T-cell (primary cell): ENCODE data around the gene CAMK2D. TPM values are rescaled to one million over a fixed set of nuclear protein-coding genes. Genes with fewer than 3 reads are reported as not detected.
"Not testable (repeated sequence)": the region's sequence is repeated elsewhere in the genome, so short reads cannot be mapped to it uniquely, and the experiment has no call there.

Source experiments
- ATAC-seq, 4 experiments: fragments of 200-7000 bp in 3 of 4; fragments of 150-1000 bp in 1 of 4; cut with Tn5 transposase; replicated peaks in 1 of 4; 1 replicate in 3 of 4; 2 replicates in 1 of 4; pipeline ENCODE4 v1.10.0; 2021; ENCODE audit warnings: moderate library complexity in 3 of 4, mild to moderate bottlenecking in 2 of 4, moderate number of reproducible peaks in 1 of 4
- CTCF ChIA-PET, 2 donors: fragments of 300-600 bp; sonication (Branson Sonifier 250); formaldehyde crosslinking; loops; one replicate each; lab custom pipeline; 2022; ENCODE audit warnings: antibody characterized with exemption in 2 of 2; lab: Charles Lee
- POLR2A ChIA-PET, 2 donors: fragments of 300-600 bp; sonication (Branson Sonifier 250); formaldehyde crosslinking; loops; one replicate each; lab custom pipeline; 2022; ENCODE audit warnings: antibody characterized with exemption in 2 of 2; lab: Charles Lee
- DNase-seq, 35 experiments: peaks; one replicate each; pipeline versions ENCODE4 v3.0.0 to v3.0.0-alpha.2; 2013 to 2023
- H3K27ac ChIP-seq: one replicate; pipeline ENCODE4 v1.5.1; 2013; ENCODE audit warnings: low read length
- H3K27me3 ChIP-seq, 2 experiments: replicated peaks in 1 of 2; 1 replicate in 1 of 2; 2 replicates in 1 of 2; pipeline versions ENCODE4 v1.6.1 to v1.7.0; 2013; ENCODE audit warnings: low read length in 1 of 2, mixed read lengths in 1 of 2; ENCODE audit not compliant: control insufficient read depth in 2 of 2, insufficient read depth in 2 of 2; ENCODE audit errors: extremely low read depth in 1 of 2
- H3K36me3 ChIP-seq, 2 donors: 1 replicate in 1 of 2; 2 replicates in 1 of 2; pipeline versions ENCODE4 v1.6.1 to v1.7.0; 2013; ENCODE audit warnings: low read length in 1 of 2; ENCODE audit not compliant: control insufficient read depth in 2 of 2, insufficient read depth in 1 of 2; ENCODE audit errors: extremely low read depth in 1 of 2
- H3K4me1 ChIP-seq, 2 experiments: 1 replicate in 1 of 2; 2 replicates in 1 of 2; pipeline versions ENCODE4 v1.6.1 to v1.7.0; 2013; ENCODE audit warnings: low read length in 2 of 2, mixed read lengths in 1 of 2; ENCODE audit not compliant: insufficient read depth in 2 of 2, control insufficient read depth in 1 of 2; ENCODE audit errors: extremely low read depth in 1 of 2
- H3K4me3 ChIP-seq, 2 donors: 1 replicate in 1 of 2; 2 replicates in 1 of 2; pipeline versions ENCODE4 v1.5.1 to v1.7.0; 2013; ENCODE audit warnings: mild to moderate bottlenecking in 2 of 2, low read length in 1 of 2, moderate library complexity in 1 of 2; ENCODE audit not compliant: control insufficient read depth in 1 of 2; ENCODE audit errors: extremely low read depth in 1 of 2
- H3K9me3 ChIP-seq: 2 replicates; pipeline ENCODE4 v1.7.0; 2013
- H3K27ac Mint-ChIP-seq, 2 donors: one replicate each; pipeline ENCODE4 v1.8.0; 2020 to 2021; ENCODE audit warnings: mild to moderate bottlenecking in 2 of 2, mixed read lengths in 2 of 2
- H3K27me3 Mint-ChIP-seq, 2 donors: one replicate each; pipeline ENCODE4 v1.8.0; 2021 to 2022; ENCODE audit warnings: mixed read lengths in 2 of 2
- H3K36me3 Mint-ChIP-seq: one replicate; pipeline ENCODE4 v1.8.0; 2021; ENCODE audit warnings: mixed read lengths
- H3K4me1 Mint-ChIP-seq, 3 donors: one replicate each; pipeline ENCODE4 v1.8.0; 2020 to 2022; ENCODE audit warnings: mixed read lengths in 3 of 3, mild to moderate bottlenecking in 1 of 3
- H3K4me3 Mint-ChIP-seq, 3 donors: one replicate each; pipeline ENCODE4 v1.8.0; 2020 to 2022; ENCODE audit warnings: mild to moderate bottlenecking in 3 of 3, mixed read lengths in 3 of 3, moderate library complexity in 3 of 3
- H3K9me3 Mint-ChIP-seq, 3 donors: one replicate each; pipeline ENCODE4 v1.8.0; 2020 to 2022; ENCODE audit warnings: mixed read lengths in 3 of 3
- WGBS: methylation state at CpG from one replicate; pipeline ENCODE4 v1.1.5; 2013; ENCODE audit warnings: missing lambda C conversion rate; ENCODE audit not compliant: insufficient coverage; 5-methylcytosine and 5-hydroxymethylcytosine counted together
- total RNA-seq, 35 experiments: library from RNA in 6 of 35; stranded (reverse) in 6 of 35; fragments of 120-200 nt in 1 of 35; gene quantifications; one replicate each; pipeline versions ENCODE4 v1.2.1 to v1.2.4 and lab custom pipeline; 2013 to 2026

The CAMK2D gene
- total RNA-seq, 5 donors from 2014 or later (not counting 1 experiment from before 2014, with no cell fraction given) = 30.9 to 36.2 (median 35.4) TPM

DNA sequence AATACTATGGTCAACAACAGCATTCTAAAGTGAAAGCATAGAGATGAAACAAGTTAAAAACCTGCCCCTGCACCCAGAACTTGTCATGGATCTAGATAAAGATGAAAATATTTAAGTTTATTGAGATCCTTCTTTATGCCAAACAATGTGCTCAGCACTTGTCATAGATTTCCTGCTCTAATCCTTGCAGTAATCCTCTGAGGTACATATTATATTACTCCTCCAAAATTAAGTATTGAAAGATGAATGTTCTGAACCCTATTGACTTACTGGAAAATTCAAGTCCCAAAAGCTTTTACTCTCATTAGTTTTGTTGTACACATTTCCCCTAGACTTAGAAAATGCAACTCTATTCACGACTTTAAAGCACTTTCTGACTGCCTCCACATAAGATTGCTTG lies 35.6 kb downstream of the CAMK2D start:
- no peak overlapping the region for H3K4me3 Mint-ChIP-seq
- Histone ChIP-seq H3K27ac (no peak overlapping the region), H3K36me3 (no peaks in the 10 kb centered on the region), H3K4me1 (peaks cover 0 to 4% of the 10 kb centered on the region in 2 experiments), H3K27me3 (no peaks in the 10 kb centered on the region), H3K9me3 (no peaks in the 10 kb centered on the region), H3K4me3 (no peak overlapping the region)
- WGBS = no CpG with 5 or more reads among the region's 1 CpG
- no peak overlapping the region for H3K27ac Mint-ChIP-seq
- no peaks in the 10 kb centered on the region for H3K9me3 Mint-ChIP-seq
- ATAC-seq (no peak), DNase-seq (no peak)
- H3K4me1 Mint-ChIP-seq = peaks cover 64 to 68% (median 64%) of the 10 kb centered on the region in 3 donors
- H3K27me3 Mint-ChIP-seq = no peaks in the 10 kb centered on the region
- ChIA-PET POLR2A (interaction anchor here in 1 of 2 donors (1.2 kb wide), 1 partner anchor 66 kb away, joined by 6 read pairs; no protein-coding TSS in a partner anchor), CTCF (interaction anchor here in 1 of 2 donors (0.9 kb wide), 1 partner anchor 158 kb away, joined by 3 read pairs; no protein-coding TSS in a partner anchor)
- H3K36me3 Mint-ChIP-seq = peaks cover 19% of the 10 kb centered on the region

DNA sequence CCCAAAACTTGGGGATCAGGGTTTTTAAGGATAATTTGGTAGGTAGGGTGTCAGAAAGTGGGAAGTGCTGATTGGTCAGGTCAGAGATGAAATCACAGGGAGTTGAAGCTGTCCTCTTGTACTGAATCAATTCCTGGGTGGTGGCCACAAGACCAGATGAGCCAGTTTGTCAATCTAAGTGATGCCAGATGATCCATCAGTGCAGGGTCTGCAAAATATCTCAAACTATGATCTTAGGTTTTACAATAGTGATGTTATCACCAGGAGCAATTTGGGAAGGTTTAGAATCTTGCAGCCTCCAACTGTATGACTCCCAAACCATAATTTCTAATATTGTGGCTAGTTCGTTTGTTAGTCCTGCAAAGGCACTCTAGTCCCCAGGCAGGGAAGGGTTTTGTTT lies 43.3 kb downstream of the CAMK2D start:
- Mint-ChIP-seq H3K27ac (no peak overlapping the region), H3K27me3 (no peaks in the 10 kb centered on the region), H3K9me3 (no peaks in the 10 kb centered on the region), H3K36me3 (peaks cover 26% of the 10 kb centered on the region), H3K4me3 (no peak overlapping the region), H3K4me1 (peaks cover 39 to 48% (median 41%) of the 10 kb centered on the region in 3 donors)
- no CpG with 5 or more reads among the region's 1 CpG for WGBS
- Histone ChIP-seq H3K36me3 (no peaks in the 10 kb centered on the region), H3K9me3 (no peaks in the 10 kb centered on the region), H3K27ac (no peak overlapping the region), H3K4me3 (no peak overlapping the region), H3K27me3 (no peaks in the 10 kb centered on the region), H3K4me1 (peaks cover 0 to 2% of the 10 kb centered on the region in 2 experiments)
- ChIA-PET CTCF (no interaction called here), POLR2A (no interaction called here)
- no peak for DNase-seq
- no peak for ATAC-seq

DNA sequence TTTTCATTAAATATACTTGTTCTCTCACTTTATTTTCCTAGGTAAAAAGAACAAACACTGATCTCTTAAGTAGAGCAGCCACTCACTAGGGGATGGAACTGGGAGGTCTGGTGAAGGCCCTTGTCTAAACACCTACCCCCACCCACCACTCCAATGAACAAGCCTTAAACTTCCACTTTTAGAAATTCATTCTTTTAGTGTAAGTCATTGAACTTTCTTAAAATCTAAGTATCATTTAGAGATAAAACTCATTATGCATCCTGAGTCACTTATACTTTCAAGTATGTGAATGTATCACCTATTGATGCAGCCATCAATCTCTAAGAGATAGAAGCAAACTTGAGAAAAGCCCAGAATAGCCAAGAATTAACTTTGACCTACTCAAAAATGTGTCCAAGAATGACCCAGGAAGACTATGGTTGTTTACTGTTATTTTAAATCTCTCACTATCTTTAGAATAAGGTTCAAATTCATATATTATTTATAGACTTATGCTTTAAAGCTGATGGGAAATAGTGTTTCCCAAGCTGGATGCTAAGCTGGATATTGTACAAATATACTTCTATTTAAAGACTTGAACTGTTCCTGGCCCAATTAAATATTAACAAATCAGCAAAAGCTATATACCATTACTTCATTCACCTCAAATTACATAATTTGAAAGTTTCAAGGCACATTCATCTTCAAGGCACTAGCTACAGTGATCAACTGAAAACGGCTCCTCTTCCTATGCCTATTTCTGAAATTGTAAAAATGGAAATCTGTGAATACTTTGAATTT lies 49.5 kb downstream of the CAMK2D start:
- Histone ChIP-seq H3K9me3 (no peaks in the 10 kb centered on the region), H3K27ac (no peak overlapping the region), H3K4me1 (no peaks in the 10 kb centered on the region), H3K36me3 (no peaks in the 10 kb centered on the region), H3K4me3 (no peak overlapping the region), H3K27me3 (no peaks in the 10 kb centered on the region)
- WGBS = no CpG with 5 or more reads among the region's 1 CpG
- Mint-ChIP-seq H3K4me1 (peaks cover 33 to 40% (median 38%) of the 10 kb centered on the region in 3 donors), H3K27ac (no peak overlapping the region), H3K9me3 (no peaks in the 10 kb centered on the region), H3K36me3 (peaks cover 16% of the 10 kb centered on the region), H3K4me3 (no peak overlapping the region), H3K27me3 (no peaks in the 10 kb centered on the region)
- ChIA-PET POLR2A (no interaction called here), CTCF (interaction anchor here (0.7 to 1.2 kb wide), 2 partner anchors 21 to 196 kb away, joined by 3 to 4 read pairs; no protein-coding TSS in a partner anchor)
- no peak for ATAC-seq
- no peak for DNase-seq

DNA sequence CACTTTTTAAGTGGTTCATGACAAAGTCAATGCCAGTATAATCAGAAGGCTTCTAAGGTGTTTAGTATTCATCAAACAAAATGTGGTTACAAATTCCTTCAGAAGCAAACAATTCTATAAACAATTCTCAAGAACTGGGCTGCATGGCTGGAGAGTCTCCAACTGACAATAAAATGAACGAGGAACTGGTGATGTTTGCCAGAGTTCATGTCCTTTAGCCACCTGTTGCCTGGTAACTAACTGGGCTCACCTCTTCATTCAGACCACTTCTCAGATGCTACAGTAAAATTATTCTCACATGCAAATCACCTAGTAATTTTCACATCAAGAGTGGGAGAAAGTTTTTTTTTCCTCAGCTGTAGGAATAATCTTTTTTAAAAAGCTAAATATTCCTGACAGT lies 53.3 kb downstream of the CAMK2D start:
- Histone ChIP-seq H3K4me1 (no peaks in the 10 kb centered on the region), H3K36me3 (no peaks in the 10 kb centered on the region), H3K4me3 (no peak overlapping the region), H3K9me3 (no peaks in the 10 kb centered on the region), H3K27me3 (no peaks in the 10 kb centered on the region), H3K27ac (no peak overlapping the region)
- Mint-ChIP-seq H3K4me1 (peaks cover 30 to 40% (median 36%) of the 10 kb centered on the region in 3 donors), H3K9me3 (no peaks in the 10 kb centered on the region), H3K4me3 (no peak overlapping the region), H3K27ac (no peak overlapping the region), H3K27me3 (no peaks in the 10 kb centered on the region), H3K36me3 (peaks cover 9% of the 10 kb centered on the region)
- POLR2A ChIA-PET = no interaction called here
- no peak for DNase-seq
- no peak for ATAC-seq
- WGBS = no CpG with 5 or more reads among the region's 1 CpG
- CTCF ChIA-PET = no interaction called here

DNA sequence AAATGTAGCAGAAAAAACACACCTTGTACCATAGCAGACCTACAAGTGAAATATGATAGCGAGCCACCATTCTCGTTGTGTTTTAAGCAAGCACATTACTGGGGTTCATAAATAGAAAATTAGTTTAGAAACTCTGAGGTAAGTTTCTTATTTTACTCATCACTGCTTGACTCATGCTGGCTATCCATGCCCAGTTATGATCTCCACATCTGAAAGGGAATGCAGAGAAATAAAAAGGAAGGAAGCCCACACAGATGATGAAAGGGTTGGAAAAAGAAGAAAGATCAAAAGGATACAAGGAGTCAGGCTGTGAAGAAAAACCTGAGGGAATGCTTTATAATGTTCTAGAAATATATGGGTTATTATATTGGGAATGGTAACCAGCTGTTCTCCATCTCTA lies 54.5 kb downstream of the CAMK2D start:
- DNase-seq (no peak), ATAC-seq (no peak)
- H3K27ac ChIP-seq = no peak overlapping the region
- H3K9me3 ChIP-seq = no peaks in the 10 kb centered on the region
- H3K36me3 Mint-ChIP-seq = peaks cover 9% of the 10 kb centered on the region
- H3K4me1 Mint-ChIP-seq = peaks cover 23 to 39% (median 36%) of the 10 kb centered on the region in 3 donors
- no peak overlapping the region for H3K27ac Mint-ChIP-seq
- H3K4me1 ChIP-seq = no peaks in the 10 kb centered on the region
- H3K27me3 ChIP-seq = no peaks in the 10 kb centered on the region
- ChIA-PET POLR2A (no interaction called here), CTCF (no interaction called here)
- H3K9me3 Mint-ChIP-seq = no peaks in the 10 kb centered on the region
- no peaks in the 10 kb centered on the region for H3K27me3 Mint-ChIP-seq
- no peak overlapping the region for H3K4me3 ChIP-seq
- no peaks in the 10 kb centered on the region for H3K36me3 ChIP-seq
- WGBS = no CpG with 5 or more reads among the region's 2 CpGs
- no peak overlapping the region for H3K4me3 Mint-ChIP-seq

DNA sequence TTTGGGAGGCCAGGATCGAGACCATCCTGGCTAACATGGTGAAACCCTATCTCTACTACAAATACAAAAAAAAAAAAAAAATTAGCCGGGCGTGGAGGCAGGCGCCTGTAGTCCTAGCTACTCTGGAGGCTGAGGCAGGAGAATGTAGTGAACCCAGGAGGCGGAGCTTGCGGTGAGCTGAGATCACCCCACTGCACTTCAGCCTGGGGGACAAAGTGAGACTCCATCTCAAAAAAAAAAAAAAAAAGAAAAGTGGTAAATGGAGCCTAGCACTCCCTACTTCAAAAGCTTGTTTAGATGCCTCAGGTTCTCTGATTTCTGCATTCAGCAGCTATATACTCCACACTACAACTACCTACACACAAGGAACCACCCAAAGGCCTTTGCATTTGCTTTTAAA lies 56.4 kb downstream of the CAMK2D start:
- H3K4me3 ChIP-seq, H3K27me3 Mint-ChIP-seq, H3K27me3 ChIP-seq, H3K4me1 ChIP-seq, H3K9me3 Mint-ChIP-seq, H3K4me3 Mint-ChIP-seq, H3K27ac Mint-ChIP-seq, H3K36me3 ChIP-seq, ATAC-seq, H3K9me3 ChIP-seq, DNase-seq, H3K27ac ChIP-seq: not testable (repeated sequence)
- WGBS = no CpG with 5 or more reads among the region's 6 CpGs
- ChIA-PET POLR2A (interaction anchor here in 1 of 2 donors (0.6 kb wide), 1 partner anchor 240 kb away, joined by 3 read pairs; no protein-coding TSS in a partner anchor), CTCF (interaction anchor here in 1 of 2 donors (0.6 kb wide), 2 partner anchors 12 to 141 kb away, joined by 3 read pairs; no protein-coding TSS in a partner anchor)
- H3K4me1 Mint-ChIP-seq = peaks cover 28 to 47% (median 39%) of the 10 kb centered on the region in 3 donors
- H3K36me3 Mint-ChIP-seq = peaks cover 14% of the 10 kb centered on the region
